Osteocyte (in vitro differentiated cells): ENCODE measurements around the gene SCIN. TPM values are rescaled to one million over a fixed set of nuclear protein-coding genes. Genes with fewer than 3 reads are reported as not detected.
"Not testable (repeated sequence)": the region's sequence is repeated elsewhere in the genome, so short reads cannot be mapped to it uniquely, and the experiment has no call there.

Experiments used
- DNase-seq: peaks from one replicate; pipeline ENCODE4 v3.0.0; 2021; ENCODE audit warnings: mixed read lengths; ENCODE audit not compliant: unreplicated experiment; ENCODE audit errors: extremely low spot score
- H3K27ac Mint-ChIP-seq: one replicate; pipeline ENCODE4 v1.8.0; 2021; ENCODE audit warnings: mild to moderate bottlenecking, mixed read lengths; ENCODE audit not compliant: unreplicated experiment
- H3K27me3 Mint-ChIP-seq: one replicate; pipeline ENCODE4 v1.8.0; 2021; ENCODE audit warnings: mixed read lengths; ENCODE audit not compliant: unreplicated experiment
- H3K36me3 Mint-ChIP-seq: one replicate; pipeline ENCODE4 v1.8.0; 2021; ENCODE audit warnings: mixed read lengths; ENCODE audit not compliant: unreplicated experiment
- H3K4me1 Mint-ChIP-seq: one replicate; pipeline ENCODE4 v1.8.0; 2021; ENCODE audit warnings: mixed read lengths; ENCODE audit not compliant: unreplicated experiment
- H3K4me3 Mint-ChIP-seq: one replicate; pipeline ENCODE4 v1.8.0; 2021; ENCODE audit warnings: mild to moderate bottlenecking, moderate library complexity, mixed read lengths; ENCODE audit not compliant: unreplicated experiment
- H3K9me3 Mint-ChIP-seq: one replicate; pipeline ENCODE4 v1.8.0; 2021; ENCODE audit warnings: mixed read lengths; ENCODE audit not compliant: unreplicated experiment
- total RNA-seq: library from RNA; stranded (reverse); gene quantifications from 2 replicates; pipeline ENCODE4 v1.2.1, GENCODE V29; 2021
- TF ChIP-seq, protein P1 (sequence below): fragments of 200-600 bp; sonication (generic); IDR thresholded peaks from 2 replicates; pipeline ENCODE4 v1.5.0; 2021; ENCODE audit warnings: antibody characterized with exemption, mild to moderate bottlenecking, moderate library complexity

The SCIN gene
- total RNA-seq, 1 donor from 2014 or later: 1.6 TPM

- peaks cover 1% of the 10 kb centered on the region for H3K27me3 Mint-ChIP-seq
- H3K4me3 Mint-ChIP-seq: no peak overlapping the region
- peaks cover 5% of the 10 kb centered on the region for H3K4me1 Mint-ChIP-seq
- H3K9me3 Mint-ChIP-seq: no peaks in the 10 kb centered on the region
- H3K36me3 Mint-ChIP-seq: no peaks in the 10 kb centered on the region
- H3K27ac Mint-ChIP-seq: no peak overlapping the region
- DNase-seq: no peak
- TF ChIP-seq, protein P1, sequence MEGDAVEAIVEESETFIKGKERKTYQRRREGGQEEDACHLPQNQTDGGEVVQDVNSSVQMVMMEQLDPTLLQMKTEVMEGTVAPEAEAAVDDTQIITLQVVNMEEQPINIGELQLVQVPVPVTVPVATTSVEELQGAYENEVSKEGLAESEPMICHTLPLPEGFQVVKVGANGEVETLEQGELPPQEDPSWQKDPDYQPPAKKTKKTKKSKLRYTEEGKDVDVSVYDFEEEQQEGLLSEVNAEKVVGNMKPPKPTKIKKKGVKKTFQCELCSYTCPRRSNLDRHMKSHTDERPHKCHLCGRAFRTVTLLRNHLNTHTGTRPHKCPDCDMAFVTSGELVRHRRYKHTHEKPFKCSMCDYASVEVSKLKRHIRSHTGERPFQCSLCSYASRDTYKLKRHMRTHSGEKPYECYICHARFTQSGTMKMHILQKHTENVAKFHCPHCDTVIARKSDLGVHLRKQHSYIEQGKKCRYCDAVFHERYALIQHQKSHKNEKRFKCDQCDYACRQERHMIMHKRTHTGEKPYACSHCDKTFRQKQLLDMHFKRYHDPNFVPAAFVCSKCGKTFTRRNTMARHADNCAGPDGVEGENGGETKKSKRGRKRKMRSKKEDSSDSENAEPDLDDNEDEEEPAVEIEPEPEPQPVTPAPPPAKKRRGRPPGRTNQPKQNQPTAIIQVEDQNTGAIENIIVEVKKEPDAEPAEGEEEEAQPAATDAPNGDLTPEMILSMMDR: no peak
Observed at GRCh38 chr7:12643001-12643643, 72.6 kb downstream of the SCIN start.

DNA sequence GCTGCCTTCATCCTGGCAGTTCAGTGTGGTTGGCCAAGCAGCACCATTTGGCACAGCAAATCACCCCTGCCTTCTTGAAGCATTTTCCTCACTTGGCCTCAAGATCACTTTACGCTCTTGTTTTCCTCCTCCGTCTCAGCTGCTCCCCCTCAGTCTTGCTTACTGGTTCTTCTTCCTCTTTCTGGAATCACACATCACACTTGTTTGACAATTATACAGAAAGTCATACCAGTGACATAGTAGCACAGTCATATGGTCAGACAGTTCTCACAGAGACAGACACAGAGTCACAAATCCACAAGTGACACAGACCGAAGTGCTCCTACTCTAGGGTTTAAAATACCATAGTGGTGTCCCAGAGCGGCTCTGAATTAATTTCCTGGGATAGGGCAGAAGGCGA lies 73.1 kb downstream of the SCIN start:
- no peaks in the 10 kb centered on the region for H3K27me3 Mint-ChIP-seq
- H3K27ac Mint-ChIP-seq: no peak overlapping the region
- peaks cover 5% of the 10 kb centered on the region for H3K4me1 Mint-ChIP-seq
- TF ChIP-seq, protein P1: no peak
- DNase-seq: no peak
- no peak overlapping the region for H3K4me3 Mint-ChIP-seq
- no peaks in the 10 kb centered on the region for H3K9me3 Mint-ChIP-seq
- H3K36me3 Mint-ChIP-seq: no peaks in the 10 kb centered on the region

- H3K27me3 Mint-ChIP-seq, H3K4me1 Mint-ChIP-seq, H3K27ac Mint-ChIP-seq, H3K4me3 Mint-ChIP-seq, H3K9me3 Mint-ChIP-seq, DNase-seq, H3K36me3 Mint-ChIP-seq: not testable (repeated sequence)
Observed at GRCh38 chr7:12645212-12645611, 74.7 kb downstream of the SCIN start.

GRCh38 chr7:12646139-12646538 lies 75.6 kb downstream of the SCIN start:
- TF ChIP-seq, protein P1: no peak
- Mint-ChIP-seq H3K27me3 (no peaks in the 10 kb centered on the region), H3K9me3 (no peaks in the 10 kb centered on the region), H3K36me3 (no peaks in the 10 kb centered on the region), H3K4me1 (peaks cover 3% of the 10 kb centered on the region), H3K4me3 (no peak overlapping the region), H3K27ac (no peak overlapping the region)
- no peak for DNase-seq

GRCh38 chr7:12647364-12648219 lies 77.1 kb downstream of the SCIN start:
- TF ChIP-seq, protein P1: no peak
- no peak for DNase-seq
- H3K9me3 Mint-ChIP-seq: no peaks in the 10 kb centered on the region
- H3K27me3 Mint-ChIP-seq: no peaks in the 10 kb centered on the region
- no peak overlapping the region for H3K4me3 Mint-ChIP-seq
- H3K27ac Mint-ChIP-seq: no peak overlapping the region
- no peaks in the 10 kb centered on the region for H3K36me3 Mint-ChIP-seq
- H3K4me1 Mint-ChIP-seq: peaks cover 3% of the 10 kb centered on the region
